ENCODE data around the gene MIB2. TPM values are rescaled to one million over a fixed set of nuclear protein-coding genes. Genes with fewer than 3 reads are reported as not detected.

The MIB2 gene
- total and polyA plus RNA-seq, 10 of the 15 experiments (the other 5 are each of a cell fraction or from before 2014, with no cell fraction given), result 0.42 to 26.8 (median 10.9) TPM; not detected in 1

GRCh38 chr1:1574721-1575537 lies 40.4 kb upstream of the MIB2 start, which contains the start of gene SSU72 (continued):
- TF ChIP-seq ZBTB40 (IDR thresholded peaks at IDR 0.05; ENCODE audit: borderline replicate concordance), result no peak; the same call in 1 of the 2 replicates
- peak; percentile 36; the same call in 1 of the 2 replicates for TF ChIP-seq BACH1 (IDR thresholded peaks at IDR 0.05; ENCODE audit: borderline replicate concordance)
- TF ChIP-seq, protein P1, sequence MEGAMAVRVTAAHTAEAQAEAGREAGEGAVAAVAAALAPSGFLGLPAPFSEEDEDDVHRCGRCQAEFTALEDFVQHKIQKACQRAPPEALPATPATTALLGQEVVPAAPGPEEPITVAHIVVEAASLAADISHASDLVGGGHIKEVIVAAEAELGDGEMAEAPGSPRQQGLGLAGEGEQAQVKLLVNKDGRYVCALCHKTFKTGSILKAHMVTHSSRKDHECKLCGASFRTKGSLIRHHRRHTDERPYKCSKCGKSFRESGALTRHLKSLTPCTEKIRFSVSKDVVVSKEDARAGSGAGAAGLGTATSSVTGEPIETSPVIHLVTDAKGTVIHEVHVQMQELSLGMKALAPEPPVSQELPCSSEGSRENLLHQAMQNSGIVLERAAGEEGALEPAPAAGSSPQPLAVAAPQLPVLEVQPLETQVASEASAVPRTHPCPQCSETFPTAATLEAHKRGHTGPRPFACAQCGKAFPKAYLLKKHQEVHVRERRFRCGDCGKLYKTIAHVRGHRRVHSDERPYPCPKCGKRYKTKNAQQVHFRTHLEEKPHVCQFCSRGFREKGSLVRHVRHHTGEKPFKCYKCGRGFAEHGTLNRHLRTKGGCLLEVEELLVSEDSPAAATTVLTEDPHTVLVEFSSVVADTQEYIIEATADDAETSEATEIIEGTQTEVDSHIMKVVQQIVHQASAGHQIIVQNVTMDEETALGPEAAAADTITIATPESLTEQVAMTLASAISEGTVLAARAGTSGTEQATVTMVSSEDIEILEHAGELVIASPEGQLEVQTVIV (IDR thresholded peaks at IDR 0.05; ENCODE audit: borderline replicate concordance, partially characterized antibody), result no peak
- no peak for TF ChIP-seq RCOR1 (conservative IDR thresholded peaks at IDR 0.05; ENCODE audit: low read depth, low read length)
- TF ChIP-seq TCF12 (IDR thresholded peaks at IDR 0.05; ENCODE audit: low read depth, low read length), result peak; percentile 28; the same call in 1 of the 2 replicates
- TF ChIP-seq MAX (IDR thresholded peaks at IDR 0.05; ENCODE audit: low read depth, low read length), result peak; percentile 58; the same call in 1 of the 2 replicates
- 0 out of 2 replicates have a peak, but pooled peaks have one; percentile 36 for TF ChIP-seq GABPA (IDR thresholded peaks at IDR 0.05; ENCODE audit: low read depth)
- TF ChIP-seq EGR1 (IDR thresholded peaks at IDR 0.05; ENCODE audit: borderline replicate concordance in 1 of 2, low read depth in 2 of 2, low read length in 2 of 2), result peak; percentile 0 to 97; a peak in 1 of 3 replicates
